Measurements from ENCODE around the gene ZWILCH. TPM values are rescaled to one million over a fixed set of nuclear protein-coding genes. Genes with fewer than 3 reads are reported as not detected.

ZWILCH gene
- total and polyA plus RNA-seq, 2 of the 4 experiments (the other 2 are of a cell fraction), result 10.5 to 22.2 TPM

DNA sequence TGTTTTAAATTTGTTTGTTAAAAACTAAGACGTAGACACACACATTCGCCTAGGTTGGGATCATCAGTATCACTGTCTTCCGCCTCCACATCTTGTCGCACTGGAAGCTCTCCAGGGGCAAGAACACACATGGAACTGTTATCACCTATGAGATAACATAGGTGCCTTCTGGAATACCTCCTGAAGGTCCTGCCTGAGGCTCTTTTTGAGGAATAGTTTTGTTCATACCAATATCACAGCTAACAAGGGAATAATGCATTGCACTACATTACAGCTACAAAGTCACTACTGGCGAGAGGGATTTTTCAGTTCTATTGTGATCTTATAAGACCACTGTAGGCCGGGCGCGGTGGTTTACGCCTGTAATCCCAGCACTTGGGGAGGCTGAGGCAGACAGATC, 29.9 kb downstream of the ZWILCH start:
- no peaks in the 10 kb centered on the region for H4K20me1 ChIP-seq (ENCODE audit: insufficient read depth, low read length)
- no peak overlapping the region for H2BK120ac ChIP-seq (ENCODE audit: low read depth, low read length)
- no peak overlapping the region for H3K27ac ChIP-seq (ENCODE audit: insufficient read depth, low read length)
- DNase-seq (no peak), ATAC-seq (ENCODE audit: low read depth) (no peak)
- H3K4ac ChIP-seq (ENCODE audit: low read depth, low read length), result no peak overlapping the region
- H2BK20ac ChIP-seq (ENCODE audit: low read depth, low read length), result no peak overlapping the region
- no peak overlapping the region for H2AK5ac ChIP-seq (ENCODE audit: low read depth, low read length)
- H3K23ac ChIP-seq (ENCODE audit: low read depth, low read length), result no peak overlapping the region
- in situ Hi-C loops (cut with MboI; ENCODE audit: low sequenced_read_pairs) (no loop called here), dilution Hi-C loops (cut with HindIII; ENCODE audit: low sequenced_read_pairs, unreplicated experiment) (no loop called here), intact Hi-C loops (cut with micrococcal nuclease) (no loop called here)
- no peak overlapping the region for H2BK5ac ChIP-seq (ENCODE audit: low read depth, low read length, poor library complexity, severe bottlenecking)
- H4K5ac ChIP-seq (ENCODE audit: low read depth, low read length), result no peak overlapping the region
- H3K4me3 ChIP-seq (ENCODE audit: insufficient read depth, low read depth, low read length), result no peak overlapping the region
- H3K9me3 ChIP-seq (ENCODE audit: control insufficient read depth, insufficient read depth, low read length), result no peaks in the 10 kb centered on the region
- H2AK9ac ChIP-seq (replicated peaks; ENCODE audit: low read depth, low read length, poor library complexity), result no peak overlapping the region
- H3K9ac ChIP-seq (ENCODE audit: low read depth, low read length), result no peak overlapping the region
- no peak overlapping the region for H3K56ac ChIP-seq (ENCODE audit: extremely low read depth, insufficient read depth, low read length)
- H2AFZ ChIP-seq (replicated peaks; ENCODE audit: low read length, poor library complexity), result no peak overlapping the region
- no peak overlapping the region for H3K4me2 ChIP-seq (ENCODE audit: low read depth, low read length)
- H4K8ac ChIP-seq (ENCODE audit: low read depth in 2 of 2, low read length in 2 of 2), result no peak overlapping the region
- H3K36me3 ChIP-seq (ENCODE audit: control insufficient read depth, insufficient read depth, low read length), result 0 out of 2 replicates have a peak, but pooled peaks cover 3% of the 10 kb centered on the region
- H4K91ac ChIP-seq (ENCODE audit: insufficient read depth, low read depth, low read length), result no peak overlapping the region
- CTCF ChIA-PET, result no interaction called here
- POLR2A ChIA-PET (ENCODE audit: unreplicated experiment), result interaction anchor here (0.6 kb wide), 1 partner anchor 1345 kb away, joined by 4 read pairs; no protein-coding TSS in a partner anchor
- TF ChIP-seq RFX5 (IDR thresholded peaks at IDR 0.05; ENCODE audit: low read depth, low read length) (no peak), CTCF (conservative IDR thresholded peaks at IDR 0.05; ENCODE audit: low read depth, low read length) (no peak), USF2 (IDR thresholded peaks at IDR 0.05; ENCODE audit: low read depth, low read length) (no peak), CHD1 (IDR thresholded peaks at IDR 0.05; ENCODE audit: low read depth, low read length) (no peak)
- TF ChIP-seq, protein P1, sequence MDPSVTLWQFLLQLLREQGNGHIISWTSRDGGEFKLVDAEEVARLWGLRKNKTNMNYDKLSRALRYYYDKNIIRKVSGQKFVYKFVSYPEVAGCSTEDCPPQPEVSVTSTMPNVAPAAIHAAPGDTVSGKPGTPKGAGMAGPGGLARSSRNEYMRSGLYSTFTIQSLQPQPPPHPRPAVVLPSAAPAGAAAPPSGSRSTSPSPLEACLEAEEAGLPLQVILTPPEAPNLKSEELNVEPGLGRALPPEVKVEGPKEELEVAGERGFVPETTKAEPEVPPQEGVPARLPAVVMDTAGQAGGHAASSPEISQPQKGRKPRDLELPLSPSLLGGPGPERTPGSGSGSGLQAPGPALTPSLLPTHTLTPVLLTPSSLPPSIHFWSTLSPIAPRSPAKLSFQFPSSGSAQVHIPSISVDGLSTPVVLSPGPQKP (IDR thresholded peaks at IDR 0.05; ENCODE audit: borderline replicate concordance, low read depth, low read length), result no peak
- H3K18ac ChIP-seq (ENCODE audit: low read depth, low read length), result no peak overlapping the region
- H3K9me1 ChIP-seq (ENCODE audit: insufficient read depth, low read length), result no peaks in the 10 kb centered on the region; the same call in 1 of the 2 replicates
- no peak overlapping the region for H2BK15ac ChIP-seq (ENCODE audit: low read depth, low read length)
- no peaks in the 10 kb centered on the region for H3K27me3 ChIP-seq (ENCODE audit: control insufficient read depth, insufficient read depth, low read length)
- no peaks in the 10 kb centered on the region for H3K79me1 ChIP-seq (ENCODE audit: low read depth in 1 of 2, low read length in 2 of 2)
- no peak overlapping the region for H3K14ac ChIP-seq (replicated peaks; ENCODE audit: low read depth, low read length)
- H3K4me1 ChIP-seq (ENCODE audit: control insufficient read depth, insufficient read depth, low read length), result no peaks in the 10 kb centered on the region
- no TSS peak for BruUV-seq (replicated peaks)
- WGBS, 2 experiments (ENCODE audit: extremely low coverage in 2 of 2, insufficient read length in 1 of 2), result 100% methylated on average over 6 of the region's 9 CpGs; no CpG with 5 or more reads in 1 of the 2 experiments
